GM19193 (cell line): ENCODE data around the gene TET1.

Source experiments
- POLR2A ChIP-seq: IDR thresholded peaks from 4 replicates; pipeline ENCODE4 v1.6.1; 2011; ENCODE audit not compliant: insufficient read depth, insufficient read length; ENCODE audit errors: extremely low read depth

Gene TET1

DNA sequence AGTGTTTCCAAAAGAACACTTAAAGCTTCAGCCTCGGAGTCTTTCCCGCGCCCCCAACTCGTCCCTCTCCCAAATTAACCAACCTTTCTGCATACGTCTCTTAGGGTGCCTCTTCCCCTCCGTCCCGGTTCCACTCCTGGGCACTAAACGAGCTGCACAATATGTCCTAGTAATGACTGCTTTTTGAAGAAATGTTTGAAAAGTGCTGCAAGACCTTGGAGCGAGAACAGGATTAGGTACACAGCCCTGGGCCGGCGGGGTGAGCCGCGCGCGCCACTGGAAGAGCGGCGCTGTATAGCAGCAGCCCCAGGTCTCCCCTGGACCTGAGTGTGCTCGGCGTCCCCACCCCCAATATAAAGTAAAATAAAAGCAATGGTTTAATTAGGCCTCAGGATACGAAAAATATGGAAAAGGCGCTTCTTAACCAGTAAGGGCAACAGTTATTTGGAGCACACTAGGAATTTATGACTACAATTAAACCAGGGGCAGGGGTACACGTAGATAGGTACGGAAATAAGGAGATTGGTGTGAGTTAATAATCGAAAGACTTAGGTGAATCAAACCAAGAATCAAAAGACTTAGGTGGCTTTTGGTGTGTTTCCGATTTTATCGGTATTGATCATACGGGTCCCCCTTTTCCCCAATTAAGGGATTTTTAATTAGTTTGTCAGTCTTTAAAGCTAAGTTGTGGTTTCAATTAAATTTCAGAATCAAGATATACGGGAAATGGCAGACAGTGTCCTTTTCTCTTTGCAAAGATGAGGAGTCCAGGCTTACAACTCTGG is 1.9 kb downstream of the TET1 start:
- no peak for TF ChIP-seq POLR2A

DNA sequence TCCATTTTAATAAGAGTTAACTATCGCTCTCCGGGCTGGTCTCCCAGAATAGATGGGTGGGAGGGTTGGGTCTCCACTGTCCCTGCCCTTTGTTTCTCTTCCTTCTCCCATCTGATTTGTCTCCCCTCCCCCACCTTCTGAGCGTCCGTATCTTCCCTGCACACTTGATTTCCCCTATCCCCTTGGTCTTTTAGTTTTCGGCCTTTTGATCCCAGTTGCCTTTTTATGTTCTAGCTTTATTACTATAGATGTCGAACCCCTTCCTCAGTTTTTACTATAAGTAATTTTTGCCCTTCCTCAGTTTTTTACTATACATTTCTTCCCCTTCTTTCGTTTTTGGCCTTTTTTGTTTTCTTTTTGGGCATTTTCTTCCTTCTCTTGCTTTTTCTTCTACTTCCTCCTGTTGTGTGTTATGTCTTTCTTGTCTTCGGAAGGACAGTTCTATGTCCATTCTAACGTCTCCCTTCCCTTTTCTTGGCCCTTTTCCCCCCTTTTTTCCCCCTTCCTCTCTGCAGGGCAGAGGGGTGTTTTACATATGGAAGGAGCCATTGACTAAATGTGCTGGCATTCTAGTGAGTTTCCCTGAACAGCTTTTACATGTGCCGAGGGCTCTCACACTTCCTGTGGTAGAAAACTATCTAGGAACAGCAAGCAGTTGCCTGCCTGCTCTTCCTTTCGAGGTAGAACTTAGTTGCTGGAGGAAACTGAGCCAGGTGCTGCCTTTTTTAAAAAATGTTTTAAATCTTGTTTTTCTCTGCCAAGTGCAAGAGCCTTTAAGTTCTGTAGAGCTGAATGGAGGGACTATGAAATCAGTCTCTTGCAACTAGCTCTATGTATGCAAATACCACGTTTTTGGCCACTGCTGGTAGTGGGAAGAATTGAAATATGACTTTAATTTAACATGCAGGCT is 2.8 kb downstream of the TET1 start:
- TF ChIP-seq POLR2A: no peak

DNA sequence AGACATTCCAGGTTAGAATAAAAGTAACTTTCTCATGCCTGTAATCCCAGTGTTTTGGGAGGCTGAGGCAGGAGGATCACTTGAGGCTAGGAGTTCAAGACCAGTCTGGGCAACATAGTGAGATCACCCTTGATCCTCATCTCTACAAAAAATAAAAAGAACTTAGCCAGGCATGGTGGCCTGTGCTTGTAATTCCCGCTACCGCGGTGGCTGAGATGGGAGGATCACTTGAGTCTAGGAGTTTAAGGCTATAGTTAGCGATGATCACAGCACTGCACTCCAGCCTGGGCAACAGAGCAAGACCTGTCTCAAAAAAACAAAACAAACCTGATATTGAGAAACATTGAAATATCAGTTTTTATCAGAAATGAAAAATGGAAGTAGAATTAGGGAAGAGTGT is 4.6 kb downstream of the TET1 start:
- TF ChIP-seq POLR2A: no peak

DNA sequence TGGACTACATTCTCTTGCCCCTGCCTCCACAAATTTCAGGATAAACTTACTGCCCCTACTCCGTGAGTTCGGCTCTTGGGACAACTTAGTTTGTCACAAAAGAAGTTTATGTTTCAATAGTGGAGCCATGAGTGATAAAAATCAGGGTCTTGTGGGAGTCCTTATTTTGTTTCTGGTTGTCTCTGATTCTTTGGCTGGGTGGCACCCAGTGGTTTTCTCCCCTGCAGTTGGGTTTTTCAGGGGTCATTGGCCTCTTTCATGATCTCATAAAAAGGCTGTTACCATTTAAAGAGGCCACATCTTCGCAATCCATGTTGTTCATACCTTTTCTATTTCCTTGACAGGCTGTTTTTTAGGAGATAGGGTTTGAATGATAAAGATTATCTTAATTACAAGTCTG is 5.5 kb downstream of the TET1 start:
- TF ChIP-seq POLR2A: no peak

DNA sequence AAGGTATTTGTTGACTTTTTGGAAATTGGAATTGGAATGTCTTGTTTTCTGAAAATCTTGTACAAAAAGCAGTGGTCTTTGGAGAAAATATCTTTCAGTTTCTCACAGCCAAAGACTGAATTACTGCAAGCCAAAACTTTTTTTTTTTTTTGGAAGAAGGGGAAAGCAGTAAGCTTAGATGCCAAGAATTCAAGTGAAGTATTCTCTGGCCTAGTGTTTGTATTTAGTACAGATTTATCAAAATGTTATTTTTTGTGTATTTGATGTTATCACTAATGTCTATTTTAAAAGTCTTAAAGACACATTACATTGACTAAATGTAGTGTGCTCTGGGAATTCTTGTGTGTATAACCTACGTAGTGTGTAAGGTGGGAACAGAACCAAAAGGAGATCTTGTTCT is 6.2 kb downstream of the TET1 start:
- no peak for TF ChIP-seq POLR2A

DNA sequence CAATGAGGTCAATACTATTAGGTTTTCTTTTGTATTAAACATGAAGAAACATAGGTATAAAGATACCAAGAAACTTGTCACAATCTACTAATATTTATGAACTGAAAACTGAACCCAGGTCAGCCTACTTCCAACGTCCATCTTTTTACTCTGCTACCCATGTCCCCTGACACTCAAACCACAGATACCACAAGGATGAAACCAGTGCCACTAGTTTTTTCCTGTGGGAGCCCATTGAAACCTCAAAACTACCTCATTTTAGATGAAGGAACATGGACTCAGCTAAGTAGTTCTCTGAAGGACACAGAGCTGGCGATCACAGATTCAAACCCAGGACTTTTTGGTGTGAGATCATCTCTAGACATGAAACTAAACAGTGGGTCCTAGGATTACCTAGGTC is 6.8 kb downstream of the TET1 start:
- no peak for TF ChIP-seq POLR2A

DNA sequence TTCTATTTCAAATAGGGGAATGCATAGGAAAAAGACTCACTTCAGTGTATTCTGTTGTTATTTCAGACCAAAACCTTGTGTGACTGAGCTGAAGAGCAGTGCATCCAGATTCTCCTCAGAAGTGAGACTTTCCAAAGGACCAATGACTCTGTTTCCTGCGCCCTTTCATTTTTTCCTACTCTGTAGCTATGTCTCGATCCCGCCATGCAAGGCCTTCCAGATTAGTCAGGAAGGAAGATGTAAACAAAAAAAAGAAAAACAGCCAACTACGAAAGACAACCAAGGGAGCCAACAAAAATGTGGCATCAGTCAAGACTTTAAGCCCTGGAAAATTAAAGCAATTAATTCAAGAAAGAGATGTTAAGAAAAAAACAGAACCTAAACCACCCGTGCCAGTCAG is 12.0 kb downstream of the TET1 start:
- no peak for TF ChIP-seq POLR2A

GRCh38 chr10:68574051-68574450 is 13.9 kb downstream of the TET1 start:
- no peak for TF ChIP-seq POLR2A

GRCh38 chr10:68576118-68576517 is 16.0 kb downstream of the TET1 start:
- no peak for TF ChIP-seq POLR2A

DNA sequence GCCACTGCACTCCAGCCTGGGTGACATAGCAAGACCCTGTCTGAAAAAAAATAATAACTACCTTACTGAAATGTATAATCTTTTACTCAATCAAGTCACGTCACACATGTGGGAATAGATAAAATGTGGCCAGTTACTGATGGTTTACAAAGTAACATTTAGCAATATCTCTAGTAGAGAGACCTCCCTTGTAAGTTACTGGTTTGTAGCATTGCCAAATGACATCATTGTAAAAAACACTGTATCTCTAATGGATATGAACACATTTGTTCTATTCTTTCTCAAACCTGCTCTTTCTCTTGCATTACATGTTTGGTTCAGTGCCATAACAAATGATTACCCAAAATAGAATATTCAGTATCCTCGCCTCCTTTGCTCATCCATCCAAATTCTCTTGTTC is 18.8 kb downstream of the TET1 start:
- no peak for TF ChIP-seq POLR2A

DNA sequence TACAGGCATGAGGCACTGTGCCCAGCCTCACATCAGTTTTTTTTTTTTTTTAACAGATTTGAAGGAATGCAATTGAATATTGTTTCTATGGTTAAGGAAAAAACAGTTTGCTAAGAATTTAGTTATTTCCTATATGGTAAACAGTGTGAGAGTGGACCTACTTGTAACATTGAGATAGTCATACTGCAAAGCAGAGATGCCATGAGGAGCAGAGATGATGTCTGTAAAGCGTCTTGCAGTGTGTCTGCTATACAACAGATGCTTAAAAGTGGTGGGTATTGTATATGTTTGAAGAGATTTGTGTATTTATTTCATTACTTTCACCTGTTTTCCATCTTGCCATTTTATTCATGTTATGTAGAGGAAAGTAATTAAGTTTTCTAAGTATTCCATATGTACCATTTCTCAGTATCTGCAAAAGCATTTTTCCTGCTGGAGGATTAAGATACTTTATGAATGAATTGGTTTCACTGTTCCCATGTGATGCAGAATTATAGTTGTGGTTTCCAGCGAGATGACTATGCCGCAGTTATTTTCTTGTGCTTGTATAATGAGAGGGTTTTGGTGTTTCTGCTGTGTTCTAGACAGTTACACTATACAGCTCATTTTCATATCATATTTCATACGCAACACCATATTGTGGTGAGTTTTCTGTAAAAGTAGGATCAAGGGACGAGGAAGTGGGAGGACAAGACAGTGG is 26.6 kb downstream of the TET1 start:
- no peak for TF ChIP-seq POLR2A

- TF ChIP-seq POLR2A: no peak
Observed at GRCh38 chr10:68594405-68594804, 34.3 kb downstream of the TET1 start.

- TF ChIP-seq POLR2A: no peak
Observed at GRCh38 chr10:68595513-68595912, 35.4 kb downstream of the TET1 start.

- no peak for TF ChIP-seq POLR2A
Observed at GRCh38 chr10:68597407-68597806, 37.3 kb downstream of the TET1 start.
